ENCODE measurements around the gene FOXJ1. TPM values are rescaled to one million over a fixed set of nuclear protein-coding genes. Genes with fewer than 3 reads are reported as not detected.

Gene FOXJ1
- total RNA-seq, 1 experiment from 2014 or later, result 4.0 TPM

DNA sequence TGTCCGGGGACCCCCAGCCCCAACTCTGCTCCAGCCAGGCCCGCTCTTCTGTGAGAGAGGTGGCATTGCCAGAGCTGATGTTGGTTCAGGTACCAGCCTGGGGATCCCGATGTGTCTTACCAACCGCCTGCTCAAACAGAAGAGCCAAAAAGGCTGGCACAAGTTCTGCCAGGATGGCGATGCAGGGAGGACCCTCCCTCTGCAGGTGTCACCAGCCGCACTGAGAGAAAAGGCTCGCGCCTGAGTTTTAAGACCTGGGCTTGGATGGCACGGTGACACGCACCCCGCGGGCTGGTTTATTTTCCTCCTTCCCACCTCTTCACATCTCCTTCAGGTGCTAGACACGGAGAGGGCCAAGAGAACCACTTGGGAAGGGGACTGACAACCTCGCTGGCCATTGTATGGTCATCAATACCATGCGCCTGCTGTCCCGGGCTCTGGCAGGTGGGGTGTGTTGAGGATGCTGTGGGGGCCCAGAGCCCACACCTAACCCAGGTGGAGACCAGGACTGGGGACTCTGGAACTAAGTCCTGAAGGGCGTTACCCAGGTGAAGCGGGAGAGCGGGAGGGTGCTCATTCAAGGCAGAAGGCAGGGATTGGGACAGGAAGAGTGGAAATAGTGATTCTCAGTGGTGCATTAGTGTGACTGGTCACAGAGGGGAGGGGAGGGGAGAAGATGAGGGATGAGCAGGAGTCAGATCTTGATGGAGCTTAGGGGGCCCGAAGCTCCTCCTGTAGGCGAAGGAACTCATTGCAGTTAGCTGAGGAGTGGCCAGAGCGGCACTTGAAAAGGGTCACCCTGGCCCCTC lies 16.3 kb downstream of the FOXJ1 start:
- Histone ChIP-seq H3K18ac (ENCODE audit: insufficient read length, low read depth, low read length) (no peak overlapping the region), H2BK120ac (ENCODE audit: low read depth, low read length, poor library complexity, severe bottlenecking) (no peak overlapping the region), H4K5ac (ENCODE audit: insufficient read length, low read depth, low read length) (no peak overlapping the region), H2AK5ac (ENCODE audit: insufficient read length, low read length) (no peak overlapping the region), H3K4ac (ENCODE audit: low read depth, low read length) (no peak overlapping the region), H3K9ac (ENCODE audit: extremely low read depth, insufficient read length, low read length) (no peak overlapping the region), H3K14ac (ENCODE audit: insufficient read depth, low read length) (no peak overlapping the region), H3K23ac (ENCODE audit: insufficient read length, low read depth, low read length) (no peak overlapping the region), H3K79me1 (ENCODE audit: insufficient read depth, low read depth, low read length, poor library complexity, severe bottlenecking) (no peaks in the 10 kb centered on the region), H2BK5ac (ENCODE audit: insufficient read length, low read length) (no peak overlapping the region), H3K27ac (ENCODE audit: insufficient read length, low read depth, low read length) (no peak overlapping the region), H2AFZ (ENCODE audit: low read length) (no peak overlapping the region), H2BK15ac (ENCODE audit: low read depth, low read length) (no peak overlapping the region), H3K4me2 (ENCODE audit: insufficient read depth, insufficient read length, low read length) (no peak overlapping the region), H4K91ac (ENCODE audit: insufficient read length, low read depth, low read length) (no peak overlapping the region), H3K4me1 (ENCODE audit: insufficient read depth, low read length) (no peaks in the 10 kb centered on the region; the same call in 1 of the 2 replicates), H3K23me2 (ENCODE audit: insufficient read length, low read depth, low read length, poor library complexity, severe bottlenecking) (no peaks in the 10 kb centered on the region), H2BK12ac (ENCODE audit: insufficient read length, low read depth, low read length) (no peak overlapping the region), H2BK20ac (ENCODE audit: low read depth, low read length, poor library complexity, severe bottlenecking) (no peak overlapping the region), H3K79me2 (ENCODE audit: insufficient read depth, low read length) (no peaks in the 10 kb centered on the region), H4K20me1 (ENCODE audit: control insufficient read depth, insufficient read depth, insufficient read length) (no peaks in the 10 kb centered on the region), H4K8ac (replicated peaks; ENCODE audit: insufficient read length, low read depth, low read length) (no peak overlapping the region), H3K56ac (ENCODE audit: insufficient read length, low read depth, low read length) (no peak overlapping the region), H3T11ph (ENCODE audit: low read length) (no peak overlapping the region), H3K27me3 (ENCODE audit: insufficient read depth, low read length) (no peaks in the 10 kb centered on the region), H3K9me3 (ENCODE audit: control insufficient read depth, low read depth, low read length) (no peaks in the 10 kb centered on the region)
- no peaks in the 10 kb centered on the region for H3K36me3 Mint-ChIP-seq (ENCODE audit: insufficient read depth in 1 of 3, low read depth in 3 of 3)
- WGBS (ENCODE audit: extremely low coverage, insufficient read length, low lambda C conversion rate), result no CpG with 5 or more reads among the region's 22 CpGs
- no peak overlapping the region; a peak in 1 of 5 replicates for H3K4me3 Mint-ChIP-seq
- peak; percentile 84 for DNase-seq
- TF ChIP-seq, protein P1, sequence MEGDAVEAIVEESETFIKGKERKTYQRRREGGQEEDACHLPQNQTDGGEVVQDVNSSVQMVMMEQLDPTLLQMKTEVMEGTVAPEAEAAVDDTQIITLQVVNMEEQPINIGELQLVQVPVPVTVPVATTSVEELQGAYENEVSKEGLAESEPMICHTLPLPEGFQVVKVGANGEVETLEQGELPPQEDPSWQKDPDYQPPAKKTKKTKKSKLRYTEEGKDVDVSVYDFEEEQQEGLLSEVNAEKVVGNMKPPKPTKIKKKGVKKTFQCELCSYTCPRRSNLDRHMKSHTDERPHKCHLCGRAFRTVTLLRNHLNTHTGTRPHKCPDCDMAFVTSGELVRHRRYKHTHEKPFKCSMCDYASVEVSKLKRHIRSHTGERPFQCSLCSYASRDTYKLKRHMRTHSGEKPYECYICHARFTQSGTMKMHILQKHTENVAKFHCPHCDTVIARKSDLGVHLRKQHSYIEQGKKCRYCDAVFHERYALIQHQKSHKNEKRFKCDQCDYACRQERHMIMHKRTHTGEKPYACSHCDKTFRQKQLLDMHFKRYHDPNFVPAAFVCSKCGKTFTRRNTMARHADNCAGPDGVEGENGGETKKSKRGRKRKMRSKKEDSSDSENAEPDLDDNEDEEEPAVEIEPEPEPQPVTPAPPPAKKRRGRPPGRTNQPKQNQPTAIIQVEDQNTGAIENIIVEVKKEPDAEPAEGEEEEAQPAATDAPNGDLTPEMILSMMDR (conservative IDR thresholded peaks at IDR 0.05), result peak; percentile 71
- H3K27ac Mint-ChIP-seq, result peak overlapping the region in 1 of 3 experiments; percentile 64; a peak in 1 of 7 replicates
- peaks cover 8% of the 10 kb centered on the region for H3K27me3 Mint-ChIP-seq (ENCODE audit: low read depth)
- H3K4me1 Mint-ChIP-seq, result peaks cover 31 to 32% of the 10 kb centered on the region in 2 experiments
- no peaks in the 10 kb centered on the region for H3K9me3 Mint-ChIP-seq

Data from H9 (cell line).